ENCODE data around the gene SLX9.

DNA sequence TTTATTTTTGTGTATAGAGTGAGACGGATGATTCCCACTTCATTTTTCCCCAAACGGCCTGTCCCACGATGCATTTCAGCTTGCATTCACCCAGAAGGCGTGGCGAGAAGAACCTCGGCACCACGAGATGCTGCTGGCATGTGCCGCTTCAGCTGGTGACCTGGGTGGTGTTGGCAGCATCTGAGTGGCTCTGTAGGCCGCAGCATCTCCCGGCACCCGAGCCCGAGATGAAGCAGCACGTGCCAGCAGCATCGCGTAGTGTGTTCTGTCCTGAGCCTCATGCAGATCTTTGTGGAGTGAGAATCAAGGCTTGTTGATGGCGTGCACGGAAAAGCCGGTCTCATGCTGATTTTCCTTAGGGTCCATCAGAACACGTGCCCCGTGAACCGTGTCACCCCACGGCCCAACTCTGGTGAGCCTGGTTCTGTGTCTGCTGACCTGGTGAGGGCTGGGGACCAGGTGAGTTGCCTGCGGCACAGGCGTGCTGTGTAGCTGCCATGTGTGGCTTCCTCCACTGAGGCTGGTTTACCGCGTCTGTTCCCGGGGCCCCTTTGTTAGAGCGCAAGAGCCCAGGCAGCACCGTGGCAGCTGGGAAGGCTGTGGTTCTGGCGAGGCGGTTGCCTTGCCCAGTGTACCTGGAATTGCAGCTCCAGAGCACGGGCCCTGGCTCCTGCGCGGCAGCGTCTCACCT lies 16.7 kb downstream of the SLX9 start:
- TF ChIP-seq, protein P1, sequence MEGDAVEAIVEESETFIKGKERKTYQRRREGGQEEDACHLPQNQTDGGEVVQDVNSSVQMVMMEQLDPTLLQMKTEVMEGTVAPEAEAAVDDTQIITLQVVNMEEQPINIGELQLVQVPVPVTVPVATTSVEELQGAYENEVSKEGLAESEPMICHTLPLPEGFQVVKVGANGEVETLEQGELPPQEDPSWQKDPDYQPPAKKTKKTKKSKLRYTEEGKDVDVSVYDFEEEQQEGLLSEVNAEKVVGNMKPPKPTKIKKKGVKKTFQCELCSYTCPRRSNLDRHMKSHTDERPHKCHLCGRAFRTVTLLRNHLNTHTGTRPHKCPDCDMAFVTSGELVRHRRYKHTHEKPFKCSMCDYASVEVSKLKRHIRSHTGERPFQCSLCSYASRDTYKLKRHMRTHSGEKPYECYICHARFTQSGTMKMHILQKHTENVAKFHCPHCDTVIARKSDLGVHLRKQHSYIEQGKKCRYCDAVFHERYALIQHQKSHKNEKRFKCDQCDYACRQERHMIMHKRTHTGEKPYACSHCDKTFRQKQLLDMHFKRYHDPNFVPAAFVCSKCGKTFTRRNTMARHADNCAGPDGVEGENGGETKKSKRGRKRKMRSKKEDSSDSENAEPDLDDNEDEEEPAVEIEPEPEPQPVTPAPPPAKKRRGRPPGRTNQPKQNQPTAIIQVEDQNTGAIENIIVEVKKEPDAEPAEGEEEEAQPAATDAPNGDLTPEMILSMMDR (IDR thresholded peaks at IDR 0.05) = no peak
- TF ChIP-seq POLR2AphosphoS5 (IDR thresholded peaks at IDR 0.05) (no peak), POLR2A (IDR thresholded peaks at IDR 0.05) (no peak)

Measured in breast epithelium (tissue), 3 donors.